ENCODE data around the gene BCL7B.
"Not testable (repeated sequence)": the region's sequence is repeated elsewhere in the genome, so short reads cannot be mapped to it uniquely, and the experiment has no call there.

Gene BCL7B

DNA sequence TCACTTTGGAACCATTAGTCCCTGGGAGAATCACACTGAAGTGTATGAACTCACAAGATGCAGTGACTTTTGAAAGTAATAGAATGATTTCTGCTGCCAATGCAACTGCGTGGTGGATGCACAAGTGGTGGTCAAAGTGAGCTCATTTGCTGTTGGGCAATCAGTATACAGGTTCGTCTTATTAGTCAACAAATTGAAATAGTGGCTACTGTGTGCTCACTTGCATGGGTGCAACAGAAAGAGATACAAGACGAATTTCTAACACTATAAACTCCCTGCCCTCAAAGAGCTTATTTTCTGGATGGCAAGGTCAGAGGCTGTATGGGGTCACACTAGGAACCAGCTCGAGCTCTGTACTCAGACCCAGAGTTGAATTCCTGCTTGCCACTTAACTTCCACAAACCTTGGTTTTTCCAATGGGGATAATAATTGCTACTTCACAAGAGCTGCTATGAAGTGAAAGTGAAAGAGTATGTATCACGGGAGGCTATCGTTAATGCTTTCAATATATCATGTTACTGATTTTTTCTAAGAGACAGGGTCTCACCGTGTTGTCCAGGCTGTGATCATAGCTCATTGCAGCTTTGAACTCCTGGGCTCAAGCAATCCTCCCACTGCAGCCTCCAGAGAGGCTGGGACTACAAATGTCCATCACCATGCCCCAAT lies 8.3 kb upstream of the BCL7B start:
- H3K27me3 Mint-ChIP-seq (ENCODE audit: low read depth): no peaks in the 10 kb centered on the region
- H3K9me3 Mint-ChIP-seq: no peaks in the 10 kb centered on the region
- peaks cover 16% of the 10 kb centered on the region for H3K36me3 Mint-ChIP-seq (ENCODE audit: low read depth)
- DNase-seq (ENCODE audit: low spot score): no peak
- H3K4me1 Mint-ChIP-seq (ENCODE audit: low read depth): peaks cover 24% of the 10 kb centered on the region
- H3K4me3 Mint-ChIP-seq: peak overlapping the region; percentile 70
- peak overlapping the region; percentile 43 for H3K27ac Mint-ChIP-seq

DNA sequence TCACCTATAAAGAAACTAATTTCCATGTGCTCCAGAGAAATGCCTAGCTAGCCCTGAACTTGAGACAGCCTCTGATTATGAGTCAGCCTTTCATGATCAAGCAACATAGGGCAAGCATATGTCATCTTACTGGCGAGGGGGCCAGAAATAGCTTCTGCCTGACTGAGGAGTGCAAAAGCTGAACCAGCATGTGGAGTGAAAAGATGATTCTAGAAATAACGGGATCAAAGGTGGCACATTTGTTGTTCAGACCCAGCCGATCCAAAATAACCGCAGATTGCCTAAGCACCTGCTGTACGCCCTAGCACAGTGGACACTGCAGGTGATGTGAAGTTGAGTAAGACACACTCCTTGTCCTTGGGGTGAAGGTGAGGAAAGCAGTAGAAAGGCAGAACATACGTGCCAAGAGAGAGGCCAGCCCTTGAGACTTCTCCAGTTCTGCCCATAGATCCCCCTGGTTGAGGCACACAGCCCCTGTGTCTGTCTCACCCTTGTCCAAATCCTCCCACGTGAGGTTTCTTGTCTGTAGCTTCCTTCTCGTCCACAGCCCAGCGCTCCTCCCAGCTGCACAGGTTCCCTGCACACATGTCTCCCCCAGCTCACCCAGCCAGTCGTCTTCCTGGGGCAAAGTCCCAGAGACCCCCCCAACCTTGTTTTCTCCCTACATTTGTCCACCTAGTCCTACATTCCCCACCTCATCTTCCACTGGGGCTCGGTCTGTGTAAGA lies 2.8 kb upstream of the BCL7B start:
- peaks cover 5% of the 10 kb centered on the region for H3K36me3 Mint-ChIP-seq (ENCODE audit: low read depth)
- H3K4me3 Mint-ChIP-seq: no peak overlapping the region
- no peak for DNase-seq (ENCODE audit: low spot score)
- H3K27ac Mint-ChIP-seq: no peak overlapping the region
- no peaks in the 10 kb centered on the region for H3K27me3 Mint-ChIP-seq (ENCODE audit: low read depth)
- peaks cover 17% of the 10 kb centered on the region for H3K4me1 Mint-ChIP-seq (ENCODE audit: low read depth)
- H3K9me3 Mint-ChIP-seq: no peaks in the 10 kb centered on the region

DNA sequence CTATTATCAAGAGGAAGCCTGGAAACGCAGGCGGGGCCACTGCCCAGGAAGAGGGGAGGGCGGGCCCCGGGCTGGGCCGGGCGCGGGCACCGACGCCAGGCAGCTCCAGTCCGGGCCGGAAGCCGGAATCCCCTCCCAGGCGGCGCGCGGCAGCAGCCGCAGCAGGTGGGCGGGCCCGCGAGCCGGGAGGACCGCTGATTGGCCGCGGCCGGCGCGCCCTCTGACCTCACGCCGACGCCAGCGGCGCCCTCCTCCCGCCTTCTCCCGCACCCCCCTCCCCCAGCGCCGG lies 438 bp downstream of the BCL7B start:
- Mint-ChIP-seq H3K4me3 (peak overlapping the region; percentile 91), H3K9me3 (no peaks in the 10 kb centered on the region), H3K27me3 (ENCODE audit: low read depth) (no peaks in the 10 kb centered on the region), H3K36me3 (ENCODE audit: low read depth) (peaks cover 21% of the 10 kb centered on the region), H3K4me1 (ENCODE audit: low read depth) (peaks cover 21% of the 10 kb centered on the region), H3K27ac (peak overlapping the region; percentile 95)
- peak; percentile 95 for DNase-seq (ENCODE audit: low spot score)

DNA sequence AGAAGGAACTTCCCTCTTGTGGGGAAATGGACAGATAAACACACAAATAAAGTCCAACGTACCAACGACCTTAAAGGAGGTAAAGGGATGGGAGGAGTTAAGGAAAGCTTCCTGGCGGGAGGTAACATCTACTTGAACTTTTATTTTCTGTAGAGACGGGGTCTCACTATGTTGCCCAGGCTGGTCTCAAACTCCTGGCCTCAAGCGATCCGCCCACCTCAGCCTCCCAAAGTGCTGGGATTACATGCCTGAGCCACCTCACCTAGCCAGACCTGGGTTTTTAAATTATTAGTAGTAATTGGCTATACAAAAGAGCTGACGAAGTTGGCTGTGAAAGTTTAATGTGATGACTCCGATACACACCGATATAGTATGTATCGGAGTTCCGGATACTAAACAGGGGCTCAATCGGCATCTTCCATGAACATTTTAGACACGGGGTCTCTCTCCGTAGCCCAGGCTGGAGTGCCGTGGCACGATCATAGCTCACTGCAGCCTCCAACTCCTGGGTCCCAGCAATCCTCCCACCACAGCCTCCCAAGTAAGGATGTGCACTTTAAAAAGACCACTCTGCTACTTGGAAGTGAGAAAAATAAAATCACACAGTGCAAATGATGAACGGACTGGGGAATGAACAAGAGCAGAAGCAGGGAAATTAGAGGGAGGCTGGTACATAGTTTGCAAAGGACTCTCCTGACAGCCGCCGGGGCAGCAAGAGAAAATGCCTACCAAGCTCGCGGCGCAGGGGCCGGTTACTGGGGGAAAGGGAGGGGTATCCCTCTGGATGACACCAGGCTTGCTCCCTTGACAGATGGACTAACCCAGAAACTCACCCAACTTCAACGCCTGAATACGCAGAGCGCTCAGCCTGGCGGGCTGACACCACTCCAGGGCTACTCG lies 1.0 kb downstream of the BCL7B start:
- Mint-ChIP-seq H3K36me3 (ENCODE audit: low read depth) (peaks cover 22% of the 10 kb centered on the region), H3K27me3 (ENCODE audit: low read depth) (no peaks in the 10 kb centered on the region), H3K4me1 (ENCODE audit: low read depth) (peaks cover 21% of the 10 kb centered on the region), H3K27ac (peak overlapping the region; percentile 78), H3K4me3 (peak overlapping the region; percentile 91), H3K9me3 (no peaks in the 10 kb centered on the region)
- no peak for DNase-seq (ENCODE audit: low spot score)

DNA sequence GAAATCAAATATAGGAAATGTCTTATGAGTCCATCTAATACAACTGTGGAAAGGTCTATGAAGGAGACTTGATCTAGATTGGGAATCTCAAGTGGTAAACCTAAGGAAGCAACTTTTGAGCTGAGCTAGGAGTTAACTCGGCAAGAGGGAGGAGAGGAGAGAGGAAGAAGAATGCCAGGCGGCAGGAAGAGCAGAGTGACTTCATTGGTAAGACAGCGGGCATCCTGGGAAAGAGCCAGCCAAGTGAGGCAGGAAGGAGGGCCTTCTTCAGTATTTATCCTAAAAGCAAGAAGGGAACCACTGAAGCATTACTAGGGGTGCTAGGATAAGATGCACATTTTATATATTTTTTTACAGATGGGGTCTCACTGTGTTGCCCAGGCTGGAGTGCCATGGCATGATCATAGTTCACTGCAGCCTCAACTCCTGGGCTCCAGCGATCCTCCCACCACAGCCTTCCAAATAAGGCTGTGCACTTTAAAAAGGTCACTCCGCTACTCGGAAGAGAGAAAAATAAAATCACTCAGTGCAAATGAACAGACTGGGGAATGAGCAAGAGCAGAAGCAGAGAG lies 2.0 kb downstream of the BCL7B start:
- Mint-ChIP-seq H3K36me3 (ENCODE audit: low read depth) (peaks cover 25% of the 10 kb centered on the region), H3K9me3 (no peaks in the 10 kb centered on the region), H3K27me3 (ENCODE audit: low read depth) (no peaks in the 10 kb centered on the region), H3K27ac (peak overlapping the region; percentile 78), H3K4me1 (ENCODE audit: low read depth) (peaks cover 20% of the 10 kb centered on the region), H3K4me3 (peak overlapping the region; percentile 91)
- no peak for DNase-seq (ENCODE audit: low spot score)

DNA sequence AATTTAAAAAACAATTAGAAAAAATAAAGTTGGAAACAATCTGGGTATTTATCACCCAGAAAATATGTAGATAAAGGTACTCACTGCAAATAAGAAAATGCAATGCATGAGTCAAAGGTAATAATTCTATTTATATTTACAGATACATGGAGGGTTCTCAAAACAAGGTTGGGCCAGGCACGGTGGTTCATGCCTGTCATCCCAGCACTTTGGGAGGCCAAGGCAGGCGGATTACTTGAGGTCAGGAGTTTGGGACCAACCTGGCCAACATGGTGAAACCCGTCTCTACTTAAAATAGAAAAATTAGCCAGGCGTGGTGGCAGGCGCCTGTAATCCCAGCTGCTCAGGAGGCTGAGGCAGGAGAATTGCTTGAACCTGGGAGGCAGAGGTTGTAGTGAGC lies 7.4 kb downstream of the BCL7B start:
- Mint-ChIP-seq H3K4me1 (ENCODE audit: low read depth) (peaks cover 11% of the 10 kb centered on the region), H3K36me3 (ENCODE audit: low read depth) (peaks cover 41% of the 10 kb centered on the region)
- not testable (repeated sequence) for H3K4me3 Mint-ChIP-seq; H3K9me3 Mint-ChIP-seq; H3K27ac Mint-ChIP-seq; DNase-seq (ENCODE audit: low spot score); H3K27me3 Mint-ChIP-seq (ENCODE audit: low read depth)

DNA sequence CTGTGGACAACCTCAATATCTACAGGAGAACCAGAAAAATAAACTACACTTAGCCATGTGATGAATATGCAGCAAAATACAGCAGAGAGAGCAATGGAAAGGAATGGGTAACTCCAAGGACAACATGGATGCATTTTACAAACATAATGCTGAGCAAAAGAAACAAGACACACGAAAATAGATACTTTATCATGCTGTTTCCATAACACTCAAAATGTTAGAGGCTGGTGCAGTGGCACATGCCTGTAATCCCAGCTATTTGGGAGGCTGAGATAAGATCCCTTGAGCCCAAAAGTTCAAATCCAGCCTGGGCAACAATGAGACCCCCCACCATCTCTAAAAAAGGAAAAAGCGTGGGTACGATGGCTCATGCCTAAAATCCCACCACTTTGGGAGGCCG lies 8.3 kb downstream of the BCL7B start:
- peaks cover 8% of the 10 kb centered on the region for H3K4me1 Mint-ChIP-seq (ENCODE audit: low read depth)
- peaks cover 33% of the 10 kb centered on the region for H3K36me3 Mint-ChIP-seq (ENCODE audit: low read depth)
- no peaks in the 10 kb centered on the region for H3K9me3 Mint-ChIP-seq
- no peaks in the 10 kb centered on the region for H3K27me3 Mint-ChIP-seq (ENCODE audit: low read depth)
- H3K4me3 Mint-ChIP-seq: no peak overlapping the region
- no peak for DNase-seq (ENCODE audit: low spot score)
- H3K27ac Mint-ChIP-seq: no peak overlapping the region

DNA sequence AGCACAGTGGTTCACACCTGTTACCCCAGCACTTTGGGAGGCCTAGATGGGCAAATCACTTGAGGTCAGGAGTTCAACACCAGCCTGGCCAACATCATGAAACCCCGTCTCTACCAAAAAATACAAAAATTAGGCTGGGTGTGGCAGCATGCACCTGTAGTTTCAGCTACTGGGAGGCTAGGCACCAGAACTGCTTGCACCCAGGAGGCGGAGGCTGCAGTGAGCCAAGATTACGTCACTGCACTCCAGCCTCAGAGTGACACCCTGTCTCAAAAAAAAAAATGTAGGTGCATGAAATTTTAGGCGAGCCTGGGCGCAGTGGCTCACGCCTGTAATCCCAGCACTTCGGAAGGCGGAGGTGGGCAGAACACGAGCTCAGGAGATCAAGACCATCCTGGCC lies 9.6 kb downstream of the BCL7B start:
- Mint-ChIP-seq H3K4me3 (no peak overlapping the region), H3K27me3 (ENCODE audit: low read depth) (no peaks in the 10 kb centered on the region), H3K4me1 (ENCODE audit: low read depth) (peaks cover 8% of the 10 kb centered on the region), H3K27ac (no peak overlapping the region), H3K9me3 (no peaks in the 10 kb centered on the region), H3K36me3 (ENCODE audit: low read depth) (peaks cover 34% of the 10 kb centered on the region)
- no peak for DNase-seq (ENCODE audit: low spot score)

DNA sequence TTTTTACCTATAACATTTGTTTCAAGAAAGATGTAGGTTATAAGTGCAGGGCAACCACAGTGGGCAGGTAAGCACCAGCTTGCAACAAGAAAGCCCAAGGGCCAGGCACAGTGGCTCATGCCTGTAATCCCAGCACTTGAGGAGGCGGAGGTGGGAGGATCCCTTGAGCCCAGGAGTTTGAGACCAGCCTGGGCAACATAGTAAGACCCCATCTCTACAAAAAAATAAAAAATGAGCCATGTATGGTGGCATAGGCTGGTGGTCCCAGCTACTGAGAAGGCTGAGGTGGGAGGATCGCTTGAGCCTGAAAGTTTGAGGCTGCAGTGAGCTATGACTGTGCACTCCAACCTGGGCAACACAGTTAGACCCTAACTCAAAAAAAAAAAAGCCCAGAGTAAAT lies 12.8 kb downstream of the BCL7B start:
- Mint-ChIP-seq H3K4me1 (ENCODE audit: low read depth) (peaks cover 8% of the 10 kb centered on the region), H3K36me3 (ENCODE audit: low read depth) (peaks cover 46% of the 10 kb centered on the region), H3K27ac (no peak overlapping the region), H3K9me3 (no peaks in the 10 kb centered on the region), H3K27me3 (ENCODE audit: low read depth) (no peaks in the 10 kb centered on the region), H3K4me3 (no peak overlapping the region)
- no peak for DNase-seq (ENCODE audit: low spot score)

DNA sequence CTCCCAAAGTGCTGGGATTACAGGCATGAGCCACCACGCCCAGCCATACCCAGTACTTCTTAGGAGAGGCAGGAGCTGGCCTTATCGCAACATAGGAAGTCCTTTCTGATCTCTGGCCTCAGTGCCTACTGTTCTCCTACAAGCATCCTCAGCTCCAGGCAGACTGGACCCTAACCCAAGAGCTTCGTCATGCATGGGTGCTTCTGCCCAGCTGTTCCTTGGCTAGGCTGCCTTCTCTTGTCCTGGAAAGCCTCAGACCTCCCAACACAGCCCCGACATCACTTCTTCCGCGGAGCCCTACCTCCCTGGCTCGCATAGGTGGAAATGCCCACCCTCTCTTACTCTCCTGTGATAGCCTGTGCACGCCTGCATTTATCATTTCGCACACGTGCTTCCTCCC lies 15.8 kb downstream of the BCL7B start:
- Mint-ChIP-seq H3K4me1 (ENCODE audit: low read depth) (no peaks in the 10 kb centered on the region), H3K27ac (no peak overlapping the region), H3K4me3 (no peak overlapping the region), H3K9me3 (no peaks in the 10 kb centered on the region), H3K27me3 (ENCODE audit: low read depth) (no peaks in the 10 kb centered on the region), H3K36me3 (ENCODE audit: low read depth) (peaks cover 52% of the 10 kb centered on the region)
- DNase-seq (ENCODE audit: low spot score): no peak

DNA sequence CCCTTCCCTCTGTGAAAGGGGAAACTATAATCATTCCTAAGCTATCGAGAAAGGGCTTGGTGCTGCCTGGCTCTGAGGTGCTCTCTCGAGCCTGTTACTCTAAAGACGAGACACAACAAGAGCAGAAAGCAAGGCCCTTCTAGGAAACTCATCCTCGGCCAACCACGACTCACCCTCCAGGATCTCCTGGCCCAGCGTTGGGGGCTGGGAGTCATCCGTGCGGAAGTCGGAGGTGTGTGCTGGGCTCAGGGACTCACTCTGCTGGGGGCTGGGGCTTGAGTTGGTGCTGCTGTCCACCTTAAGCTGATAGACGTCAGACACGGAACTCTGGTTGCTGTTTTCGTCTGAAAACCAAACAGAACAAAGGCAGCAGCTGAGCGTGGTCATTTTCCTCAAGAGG lies 17.8 kb downstream of the BCL7B start:
- Mint-ChIP-seq H3K27ac (no peak overlapping the region), H3K36me3 (ENCODE audit: low read depth) (peaks cover 54% of the 10 kb centered on the region)

DNA sequence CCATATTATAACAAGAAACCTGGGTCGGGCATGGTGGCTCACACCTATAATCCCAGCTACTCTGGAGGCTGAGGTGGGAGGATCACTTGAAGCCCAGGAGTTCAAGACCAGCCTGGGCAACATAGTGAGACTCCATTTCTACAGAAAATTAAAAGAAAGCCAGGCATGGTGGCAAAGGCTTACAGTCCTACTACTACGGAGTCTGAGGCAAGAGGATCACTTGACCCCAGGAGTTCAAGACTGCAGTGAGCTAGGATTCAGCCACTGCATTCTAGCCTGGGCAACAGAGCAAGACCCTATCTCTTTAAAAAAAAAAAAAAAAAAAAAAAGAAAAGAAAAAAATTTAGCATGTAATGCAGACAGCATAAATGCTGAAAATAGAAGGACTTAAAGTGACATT lies 19.0 kb downstream of the BCL7B start:
- not testable (repeated sequence) for DNase-seq (ENCODE audit: low spot score); H3K4me3 Mint-ChIP-seq; H3K27me3 Mint-ChIP-seq (ENCODE audit: low read depth); H3K27ac Mint-ChIP-seq; H3K9me3 Mint-ChIP-seq; H3K4me1 Mint-ChIP-seq (ENCODE audit: low read depth)
- H3K36me3 Mint-ChIP-seq (ENCODE audit: low read depth): peaks cover 52% of the 10 kb centered on the region

More for the DNA sequence above, 17.8 kb downstream of the BCL7B start:
- H3K27me3 Mint-ChIP-seq (ENCODE audit: low read depth): no peaks in the 10 kb centered on the region
- DNase-seq (ENCODE audit: low spot score): no peak
- H3K4me3 Mint-ChIP-seq: no peak overlapping the region
- no peaks in the 10 kb centered on the region for H3K4me1 Mint-ChIP-seq (ENCODE audit: low read depth)
- H3K9me3 Mint-ChIP-seq: no peaks in the 10 kb centered on the region

DNA sequence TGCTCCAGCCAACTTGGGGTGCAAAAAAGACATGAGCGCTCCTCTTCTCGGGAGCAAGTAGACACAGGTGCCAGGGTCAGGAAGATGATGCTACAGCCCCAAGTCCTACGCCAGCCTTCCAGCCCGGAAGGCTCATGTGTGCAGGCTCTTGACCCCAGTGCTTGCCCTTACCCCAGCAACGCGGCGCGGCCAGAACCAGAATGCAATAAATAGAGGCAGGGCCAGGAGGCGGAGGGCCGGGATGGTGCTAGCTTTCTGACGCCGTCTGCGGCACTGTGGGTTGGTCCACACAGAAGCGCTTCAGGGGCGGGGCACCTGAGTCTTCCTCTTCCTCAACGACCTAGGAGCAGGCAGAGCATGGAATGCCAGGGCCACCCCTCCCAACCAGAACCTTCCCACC lies 20.4 kb downstream of the BCL7B start:
- no peak for DNase-seq (ENCODE audit: low spot score)
- Mint-ChIP-seq H3K27me3 (ENCODE audit: low read depth) (no peaks in the 10 kb centered on the region), H3K4me3 (no peak overlapping the region), H3K36me3 (ENCODE audit: low read depth) (peaks cover 45% of the 10 kb centered on the region), H3K4me1 (ENCODE audit: low read depth) (no peaks in the 10 kb centered on the region), H3K27ac (no peak overlapping the region), H3K9me3 (no peaks in the 10 kb centered on the region)

DNA sequence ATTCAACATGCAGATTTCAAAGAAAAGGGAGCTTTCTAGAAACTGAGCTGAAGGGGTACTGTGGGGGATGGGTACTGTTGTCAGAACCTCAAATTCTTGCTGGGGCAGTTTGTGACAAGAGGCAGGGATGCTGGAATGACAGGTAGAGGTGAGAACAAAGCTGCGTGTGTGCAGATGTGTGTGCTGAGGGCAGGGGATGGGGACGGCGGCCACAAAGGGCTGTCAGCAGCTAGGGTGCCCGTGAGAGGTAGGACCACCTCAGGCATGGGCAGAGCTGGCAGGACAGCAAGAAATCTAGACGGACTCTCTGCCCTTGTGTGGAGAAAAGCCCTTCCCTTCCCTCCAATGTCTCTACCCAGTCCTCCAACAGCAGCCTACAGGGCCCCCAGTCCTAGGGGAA lies 21.0 kb downstream of the BCL7B start:
- DNase-seq (ENCODE audit: low spot score): no peak
- Mint-ChIP-seq H3K27me3 (ENCODE audit: low read depth) (no peaks in the 10 kb centered on the region), H3K27ac (no peak overlapping the region), H3K4me1 (ENCODE audit: low read depth) (no peaks in the 10 kb centered on the region), H3K4me3 (no peak overlapping the region), H3K9me3 (no peaks in the 10 kb centered on the region), H3K36me3 (ENCODE audit: low read depth) (peaks cover 41% of the 10 kb centered on the region)
